ENCODE measurements around the gene SMC6.

- TF ChIP-seq, protein P1, sequence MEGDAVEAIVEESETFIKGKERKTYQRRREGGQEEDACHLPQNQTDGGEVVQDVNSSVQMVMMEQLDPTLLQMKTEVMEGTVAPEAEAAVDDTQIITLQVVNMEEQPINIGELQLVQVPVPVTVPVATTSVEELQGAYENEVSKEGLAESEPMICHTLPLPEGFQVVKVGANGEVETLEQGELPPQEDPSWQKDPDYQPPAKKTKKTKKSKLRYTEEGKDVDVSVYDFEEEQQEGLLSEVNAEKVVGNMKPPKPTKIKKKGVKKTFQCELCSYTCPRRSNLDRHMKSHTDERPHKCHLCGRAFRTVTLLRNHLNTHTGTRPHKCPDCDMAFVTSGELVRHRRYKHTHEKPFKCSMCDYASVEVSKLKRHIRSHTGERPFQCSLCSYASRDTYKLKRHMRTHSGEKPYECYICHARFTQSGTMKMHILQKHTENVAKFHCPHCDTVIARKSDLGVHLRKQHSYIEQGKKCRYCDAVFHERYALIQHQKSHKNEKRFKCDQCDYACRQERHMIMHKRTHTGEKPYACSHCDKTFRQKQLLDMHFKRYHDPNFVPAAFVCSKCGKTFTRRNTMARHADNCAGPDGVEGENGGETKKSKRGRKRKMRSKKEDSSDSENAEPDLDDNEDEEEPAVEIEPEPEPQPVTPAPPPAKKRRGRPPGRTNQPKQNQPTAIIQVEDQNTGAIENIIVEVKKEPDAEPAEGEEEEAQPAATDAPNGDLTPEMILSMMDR (IDR thresholded peaks at IDR 0.05) = no peak
- TF ChIP-seq RCOR1 (IDR thresholded peaks at IDR 0.05; ENCODE audit: low read length) (no peak), SMC3 (IDR thresholded peaks at IDR 0.05; ENCODE audit: low read depth, low read length) (no peak)
Observed at GRCh38 chr2:17688600-17688999, 65.0 kb downstream of the SMC6 start.
